ENCODE data around the gene PPP2R5C. TPM values are rescaled to one million over a fixed set of nuclear protein-coding genes. Genes with fewer than 3 reads are reported as not detected.

The PPP2R5C gene
- total and polyA plus RNA-seq, 2 donors (not counting 3 experiments of a cell fraction or from before 2014, with no cell fraction given): 42.6 to 83.6 TPM

- dilution Hi-C loops (cut with MboI; ENCODE audit: extremely low pct_ligation_motif_present, low sequenced_read_pairs) (no loop called here), intact Hi-C loops (cut with micrococcal nuclease) (no loop called here)
- no peaks in the 10 kb centered on the region for H3K9me3 ChIP-seq (replicated peaks; ENCODE audit: control insufficient read depth, insufficient read depth, low read length)
- no peak overlapping the region for H2AFZ ChIP-seq (ENCODE audit: low read depth, low read length)
- ChIA-PET CTCF (interaction anchor here (2.6 kb wide), 1 partner anchor 128 kb away, joined by 21 read pairs; no protein-coding TSS in a partner anchor), POLR2A (no interaction called here)
- FAIRE-seq (no peak), DNase-seq (ENCODE audit: low read depth, low spot score) (no peak)
- no peaks in the 10 kb centered on the region for H3K79me2 ChIP-seq (ENCODE audit: control insufficient read depth, insufficient read depth, low read length)
- no peaks in the 10 kb centered on the region for H3K27me3 ChIP-seq (ENCODE audit: control insufficient read depth in 2 of 2, insufficient read depth in 2 of 2, low read length in 2 of 2)
- no peaks in the 10 kb centered on the region for H3K4me1 ChIP-seq (ENCODE audit: control insufficient read depth, extremely low read depth, insufficient read depth, low read length)
- H3K9me1 ChIP-seq (replicated peaks; ENCODE audit: control insufficient read depth, extremely low read depth, insufficient read depth, low read length): no peaks in the 10 kb centered on the region
- TF ChIP-seq JUN (IDR thresholded peaks at IDR 0.05; ENCODE audit: borderline replicate concordance, insufficient read depth, insufficient read length, low read depth) (no peak), EZH2 (IDR thresholded peaks at IDR 0.05; ENCODE audit: borderline replicate concordance, low read depth, low read length, severe bottlenecking) (no peak), MYC (IDR thresholded peaks at IDR 0.05; ENCODE audit: low read depth, low read length) (no peak), FOS (IDR thresholded peaks at IDR 0.05; ENCODE audit: borderline replicate concordance, insufficient read depth, low read length) (no peak), POLR2A (IDR thresholded peaks at IDR 0.05; ENCODE audit: low read depth, low read length) (no peak), POLR2AphosphoS5 (IDR thresholded peaks at IDR 0.05; ENCODE audit: insufficient read depth, low read depth, low read length) (no peak), GATA2 (IDR thresholded peaks at IDR 0.05; ENCODE audit: insufficient read depth, insufficient read length, low read depth, low read length) (no peak), MAX (IDR thresholded peaks at IDR 0.05; ENCODE audit: insufficient read depth, insufficient read length) (no peak)
- TF ChIP-seq, protein P1, sequence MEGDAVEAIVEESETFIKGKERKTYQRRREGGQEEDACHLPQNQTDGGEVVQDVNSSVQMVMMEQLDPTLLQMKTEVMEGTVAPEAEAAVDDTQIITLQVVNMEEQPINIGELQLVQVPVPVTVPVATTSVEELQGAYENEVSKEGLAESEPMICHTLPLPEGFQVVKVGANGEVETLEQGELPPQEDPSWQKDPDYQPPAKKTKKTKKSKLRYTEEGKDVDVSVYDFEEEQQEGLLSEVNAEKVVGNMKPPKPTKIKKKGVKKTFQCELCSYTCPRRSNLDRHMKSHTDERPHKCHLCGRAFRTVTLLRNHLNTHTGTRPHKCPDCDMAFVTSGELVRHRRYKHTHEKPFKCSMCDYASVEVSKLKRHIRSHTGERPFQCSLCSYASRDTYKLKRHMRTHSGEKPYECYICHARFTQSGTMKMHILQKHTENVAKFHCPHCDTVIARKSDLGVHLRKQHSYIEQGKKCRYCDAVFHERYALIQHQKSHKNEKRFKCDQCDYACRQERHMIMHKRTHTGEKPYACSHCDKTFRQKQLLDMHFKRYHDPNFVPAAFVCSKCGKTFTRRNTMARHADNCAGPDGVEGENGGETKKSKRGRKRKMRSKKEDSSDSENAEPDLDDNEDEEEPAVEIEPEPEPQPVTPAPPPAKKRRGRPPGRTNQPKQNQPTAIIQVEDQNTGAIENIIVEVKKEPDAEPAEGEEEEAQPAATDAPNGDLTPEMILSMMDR (IDR thresholded peaks at IDR 0.05; ENCODE audit: extremely low read depth in 1 of 2, insufficient read depth in 1 of 2, low read depth in 1 of 2, low read length in 2 of 2): no peak
- no TSS peak for BruUV-seq (replicated peaks)
- H3K27ac ChIP-seq (ENCODE audit: insufficient read depth, low read depth, low read length): no peak overlapping the region
- H3K9ac ChIP-seq (replicated peaks; ENCODE audit: extremely low read depth, insufficient read depth, low read length): no peak overlapping the region
- H3K4me2 ChIP-seq (ENCODE audit: insufficient read depth, low read length): no peak overlapping the region
- no peaks in the 10 kb centered on the region for H4K20me1 ChIP-seq (replicated peaks; ENCODE audit: control insufficient read depth, extremely low read depth, insufficient read depth, low read length)
- H3K4me3 ChIP-seq (replicated peaks in 1 of 3; ENCODE audit: insufficient read depth in 1 of 3, low read depth in 1 of 3, low read length in 3 of 3): no peak overlapping the region
- peaks cover 11 to 32% of the 10 kb centered on the region in 2 experiments for H3K36me3 ChIP-seq (ENCODE audit: control insufficient read depth in 2 of 2, extremely low read depth in 1 of 2, insufficient read depth in 2 of 2, low read length in 2 of 2)
Measured at GRCh38 chr14:101899263-101899662, 137.8 kb downstream of the PPP2R5C start.
